NB4 (cell line): ENCODE measurements around the gene CPXM1.

Source experiments
- CTCF ChIP-seq: IDR thresholded peaks from one replicate; pipeline ENCODE4 v1.5.1; 2012; ENCODE audit warnings: low read depth, low read length
- POLR2A ChIP-seq: IDR thresholded peaks from 2 replicates; pipeline ENCODE4 v1.6.1; 2011; ENCODE audit warnings: mild to moderate bottlenecking; ENCODE audit not compliant: insufficient read length; ENCODE audit errors: extremely low read depth

DNA sequence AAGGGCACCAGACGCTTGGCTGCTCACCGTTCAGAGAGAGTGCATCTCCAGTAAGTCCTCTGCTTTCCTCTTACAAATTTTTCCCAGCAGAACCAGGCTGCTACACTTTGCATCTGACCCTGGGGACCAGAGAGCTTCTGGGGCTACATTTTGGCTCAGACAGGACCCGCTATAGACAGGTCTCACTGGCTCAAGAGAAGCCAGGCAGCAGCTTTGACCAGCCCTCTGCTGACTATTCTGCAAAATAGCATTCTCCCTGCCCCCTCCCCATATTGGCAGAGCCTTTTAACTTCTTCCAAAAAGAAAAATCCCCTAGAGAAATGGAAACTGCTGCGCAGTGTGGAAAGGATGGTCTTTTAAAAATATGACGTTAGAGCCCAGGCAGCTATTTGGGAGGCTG, 37.2 kb downstream of the CPXM1 start:
- no peak for TF ChIP-seq POLR2A
- TF ChIP-seq CTCF = no peak
